Measurements from ENCODE around the gene EXOC4. TPM values are rescaled to one million over a fixed set of nuclear protein-coding genes. Genes with fewer than 3 reads are reported as not detected.

EXOC4 gene
- 18.0 to 21.8 TPM (median 20.7 TPM) in 5 replicates for total RNA-seq (2022; extraction: Qiagen RNA extraction; ENCODE audit: low read depth)

GRCh38 chr7:133252858-133253518, at the start of gene EXOC4:
TSS of gene EXOC4 (plus strand) at chr7:133253078.

Other genes with a start within 250 kb of the EXOC4 start
- 82.9 to 92.6 TPM (median 84.7 TPM) in 5 replicates for gene CHCHD3, start 171.0 kb upstream of the EXOC4 start, total RNA-seq (2022; extraction: Qiagen RNA extraction; ENCODE audit: low read depth)